Cardiac muscle cell (in vitro differentiated cells and primary cell): ENCODE data around the gene CTNS. TPM values are rescaled to one million over a fixed set of nuclear protein-coding genes. Genes with fewer than 3 reads are reported as not detected.

Source experiments
- DNase-seq, 2 donors: peaks; one replicate each; pipeline versions ENCODE4 v3.0.0 to v3.0.0-alpha.2; 2010 to 2017; ENCODE audit warnings: low read depth in 1 of 2, low spot score in 1 of 2
- H3K27ac ChIP-seq: fragments of 200-600 bp; sonication (generic); 2 replicates; pipeline ENCODE4 v1.5.1; 2016
- H3K27me3 ChIP-seq: fragments of 200-600 bp; sonication (generic); 2 replicates; pipeline ENCODE4 v1.6.0; 2016; ENCODE audit warnings: control low read depth
- H3K36me3 ChIP-seq: fragments of 200-600 bp; sonication (generic); 2 replicates; pipeline ENCODE4 v1.5.1; 2016; ENCODE audit warnings: control low read depth
- H3K4me1 ChIP-seq: fragments of 200-600 bp; sonication (generic); 2 replicates; pipeline ENCODE4 v1.8.1; 2017; ENCODE audit warnings: low read depth, mild to moderate bottlenecking, mixed run types
- H3K4me3 ChIP-seq: fragments of 200-600 bp; sonication (generic); 2 replicates; pipeline ENCODE4 v1.5.1; 2016; ENCODE audit warnings: mild to moderate bottlenecking
- H3K9me3 ChIP-seq: fragments of 200-600 bp; sonication (generic); 2 replicates; pipeline ENCODE4 v1.5.1; 2017; ENCODE audit warnings: low read depth, mild to moderate bottlenecking, control low read depth
- polyA plus RNA-seq: library from polyadenylated mRNA; unstranded; fragments of >200 nt; fragmentation: Nextera tagmentation; extraction: Ambion mirVana; gene quantifications from 2 replicates; pipeline ENCODE4 v1.2.1, GENCODE V29; 2016
- total RNA-seq: library from RNA; depleted of rRNA; stranded (reverse); fragments of >200 nt; gene quantifications from 2 replicates; pipeline ENCODE4 v1.2.3, GENCODE V29; 2016
- TF ChIP-seq, protein P1 (sequence below): IDR thresholded peaks from 2 replicates; pipeline ENCODE4 v1.5.1; 2012; ENCODE audit warnings: low read depth, mild to moderate bottlenecking, low read length

Gene CTNS
- total and polyA plus RNA-seq, 2 experiments from 2014 or later = 17.8 to 21.1 TPM

DNA sequence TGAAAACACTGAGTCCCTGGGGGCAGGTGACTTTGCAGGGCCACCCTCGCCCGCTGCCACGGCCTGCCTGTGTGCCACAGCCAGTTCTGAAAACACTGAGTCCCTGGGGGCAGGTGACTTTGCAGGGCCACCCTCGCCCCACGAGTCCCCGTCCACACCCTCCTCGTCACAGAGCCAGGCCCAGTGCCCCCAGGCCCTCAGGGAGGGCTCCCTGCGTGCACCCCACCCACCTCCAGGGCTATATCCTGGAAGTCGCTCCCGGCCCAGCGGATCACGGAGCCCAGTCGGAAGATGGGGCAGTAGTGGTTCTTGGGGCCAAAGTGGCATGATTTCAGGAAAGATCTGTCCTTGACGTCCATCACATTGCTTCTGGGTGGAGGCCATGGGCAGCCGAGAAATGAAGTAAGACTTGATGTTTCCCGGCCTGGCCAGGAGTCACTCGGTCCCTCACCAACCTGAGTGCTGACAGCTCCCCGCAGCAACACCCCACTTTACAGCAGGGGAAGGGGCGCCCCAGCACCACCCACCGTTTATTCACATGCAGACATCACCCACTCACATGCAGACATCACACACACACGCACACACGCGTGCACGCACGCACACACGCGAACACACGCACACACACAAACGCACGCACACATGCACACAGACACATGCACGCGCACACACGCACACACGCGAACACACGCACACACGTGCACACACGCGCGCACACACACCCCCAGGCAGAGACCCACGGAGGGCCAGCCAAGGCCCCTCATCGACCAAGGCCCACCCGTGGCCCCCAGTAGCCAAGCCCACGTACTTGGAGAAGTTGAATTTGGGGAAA is 52.9 kb downstream of the CTNS start:
- Histone ChIP-seq H3K27me3 (peaks cover 9% of the 10 kb centered on the region), H3K9me3 (no peaks in the 10 kb centered on the region), H3K4me1 (no peaks in the 10 kb centered on the region), H3K27ac (no peak overlapping the region), H3K4me3 (no peak overlapping the region), H3K36me3 (no peaks in the 10 kb centered on the region)
- no peak for DNase-seq
- TF ChIP-seq, protein P1, sequence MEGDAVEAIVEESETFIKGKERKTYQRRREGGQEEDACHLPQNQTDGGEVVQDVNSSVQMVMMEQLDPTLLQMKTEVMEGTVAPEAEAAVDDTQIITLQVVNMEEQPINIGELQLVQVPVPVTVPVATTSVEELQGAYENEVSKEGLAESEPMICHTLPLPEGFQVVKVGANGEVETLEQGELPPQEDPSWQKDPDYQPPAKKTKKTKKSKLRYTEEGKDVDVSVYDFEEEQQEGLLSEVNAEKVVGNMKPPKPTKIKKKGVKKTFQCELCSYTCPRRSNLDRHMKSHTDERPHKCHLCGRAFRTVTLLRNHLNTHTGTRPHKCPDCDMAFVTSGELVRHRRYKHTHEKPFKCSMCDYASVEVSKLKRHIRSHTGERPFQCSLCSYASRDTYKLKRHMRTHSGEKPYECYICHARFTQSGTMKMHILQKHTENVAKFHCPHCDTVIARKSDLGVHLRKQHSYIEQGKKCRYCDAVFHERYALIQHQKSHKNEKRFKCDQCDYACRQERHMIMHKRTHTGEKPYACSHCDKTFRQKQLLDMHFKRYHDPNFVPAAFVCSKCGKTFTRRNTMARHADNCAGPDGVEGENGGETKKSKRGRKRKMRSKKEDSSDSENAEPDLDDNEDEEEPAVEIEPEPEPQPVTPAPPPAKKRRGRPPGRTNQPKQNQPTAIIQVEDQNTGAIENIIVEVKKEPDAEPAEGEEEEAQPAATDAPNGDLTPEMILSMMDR = no peak

DNA sequence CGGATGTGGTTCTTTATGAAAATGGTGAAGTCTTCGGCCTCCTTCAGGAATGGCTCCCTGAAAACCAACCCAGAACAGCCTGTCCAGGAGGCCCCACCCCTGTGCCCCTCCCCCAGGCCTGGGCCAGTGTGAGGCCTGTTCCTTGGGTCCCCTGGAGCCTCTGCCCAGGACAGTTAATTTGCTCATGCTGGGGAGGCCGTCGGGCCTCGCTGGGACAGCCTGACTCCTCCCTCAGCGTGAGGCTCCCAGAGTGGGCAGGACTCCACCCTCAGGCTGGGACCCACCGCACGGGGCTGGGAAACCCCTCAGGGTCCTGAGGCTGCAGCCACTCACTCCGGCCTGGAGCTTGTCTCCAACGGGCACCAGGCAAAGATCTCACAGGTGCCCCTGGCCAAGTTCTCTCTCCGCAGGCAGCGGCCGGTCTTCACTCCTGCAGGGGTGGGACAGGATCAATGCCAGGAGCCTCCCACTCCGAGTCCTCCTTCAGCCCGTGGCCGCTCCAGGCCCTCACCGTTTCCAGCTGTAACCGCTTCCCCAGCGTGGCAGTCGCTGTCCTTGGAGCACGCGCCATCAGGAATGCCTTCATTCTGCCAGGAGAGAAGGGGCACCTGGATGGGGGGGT is 53.6 kb downstream of the CTNS start:
- H3K27ac ChIP-seq = no peak overlapping the region
- peaks cover 2% of the 10 kb centered on the region for H3K4me1 ChIP-seq
- H3K4me3 ChIP-seq = no peak overlapping the region
- no peaks in the 10 kb centered on the region for H3K36me3 ChIP-seq
- no peak for DNase-seq
- TF ChIP-seq, protein P1 = no peak
- no peaks in the 10 kb centered on the region for H3K9me3 ChIP-seq
- H3K27me3 ChIP-seq = peaks cover 16% of the 10 kb centered on the region

DNA sequence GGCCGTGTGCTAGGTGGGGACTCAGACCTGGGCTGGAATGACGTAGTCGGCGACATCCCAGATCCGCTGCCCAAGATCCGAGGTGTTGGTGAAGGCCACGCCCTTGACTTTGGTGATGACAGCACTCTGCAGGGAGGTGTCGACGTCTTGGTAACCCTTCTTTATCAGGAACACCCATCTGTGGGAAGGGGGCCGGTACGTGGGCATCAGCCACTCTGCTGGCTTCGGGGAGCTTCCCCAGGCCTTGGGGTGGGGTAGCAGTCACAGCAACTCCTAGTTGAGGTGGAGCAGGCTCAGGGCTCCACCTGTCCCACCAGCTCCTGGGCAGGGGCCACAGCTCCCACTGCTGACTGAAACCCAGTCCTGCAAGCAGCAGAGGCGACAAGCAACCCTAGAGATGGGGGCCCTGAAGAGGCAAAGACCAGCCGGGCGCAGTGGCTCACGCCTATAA is 55.1 kb downstream of the CTNS start:
- no peak for DNase-seq

DNA sequence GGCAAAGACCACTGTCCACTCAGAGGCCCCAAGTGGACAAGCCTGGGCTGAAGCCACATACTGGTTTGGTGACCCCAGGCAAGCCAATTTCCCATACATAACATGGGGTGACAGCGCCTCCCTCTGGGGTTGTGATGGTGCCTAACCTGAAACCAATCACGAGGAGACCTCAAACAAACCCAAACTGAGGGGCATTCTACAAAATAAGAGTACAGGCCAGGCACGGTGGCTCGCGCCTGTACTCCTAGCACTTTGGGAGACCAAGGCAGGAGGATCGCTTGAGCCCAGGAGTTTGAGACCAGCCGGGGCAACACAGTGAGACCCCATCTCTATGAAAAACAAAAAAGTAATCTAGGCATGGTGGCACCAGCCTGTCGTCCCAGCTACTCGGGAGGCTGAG is 55.8 kb downstream of the CTNS start:
- Histone ChIP-seq H3K9me3 (no peaks in the 10 kb centered on the region), H3K36me3 (no peaks in the 10 kb centered on the region), H3K27ac (no peak overlapping the region), H3K4me1 (peaks cover 8% of the 10 kb centered on the region), H3K4me3 (no peak overlapping the region), H3K27me3 (peaks cover 37% of the 10 kb centered on the region)
- TF ChIP-seq, protein P1 = no peak
- no peak for DNase-seq

More for the DNA sequence above, 55.1 kb downstream of the CTNS start:
- H3K4me3 ChIP-seq = no peak overlapping the region
- TF ChIP-seq, protein P1 = no peak
- no peaks in the 10 kb centered on the region for H3K9me3 ChIP-seq
- H3K27me3 ChIP-seq = peaks cover 30% of the 10 kb centered on the region
- peaks cover 8% of the 10 kb centered on the region for H3K4me1 ChIP-seq
- no peak overlapping the region for H3K27ac ChIP-seq
- H3K36me3 ChIP-seq = no peaks in the 10 kb centered on the region

DNA sequence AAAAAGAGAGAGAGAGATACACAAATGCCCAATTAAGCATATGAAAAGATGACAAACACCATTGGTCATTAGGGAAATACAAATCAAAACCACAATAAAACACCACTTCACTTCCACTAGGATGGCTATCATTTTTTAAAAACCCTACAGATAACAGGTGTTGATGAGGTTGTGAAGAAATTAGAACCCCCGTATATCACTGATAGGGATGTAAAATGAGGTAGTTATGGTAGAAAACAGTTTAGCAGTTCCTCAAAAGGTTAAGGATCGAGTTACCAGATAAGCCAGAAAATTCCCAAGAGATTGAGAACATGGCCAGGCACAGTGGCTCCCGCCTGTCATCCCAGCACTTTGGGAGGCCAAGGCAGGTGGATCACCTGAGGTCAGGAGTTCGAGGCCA is 56.6 kb downstream of the CTNS start:
- Histone ChIP-seq H3K27ac (no peak overlapping the region), H3K4me3 (no peak overlapping the region), H3K36me3 (no peaks in the 10 kb centered on the region), H3K4me1 (peaks cover 8% of the 10 kb centered on the region), H3K27me3 (peaks cover 45% of the 10 kb centered on the region), H3K9me3 (no peaks in the 10 kb centered on the region)
- DNase-seq = no peak
- TF ChIP-seq, protein P1 = no peak
